Osteocyte (in vitro differentiated cells): ENCODE results near the gene GUCD1. TPM values are rescaled to one million over a fixed set of nuclear protein-coding genes. Genes with fewer than 3 reads are reported as not detected.

Experiments used
- DNase-seq: peaks from one replicate; pipeline ENCODE4 v3.0.0; 2021; ENCODE audit warnings: mixed read lengths; ENCODE audit not compliant: unreplicated experiment; ENCODE audit errors: extremely low spot score
- H3K27ac Mint-ChIP-seq: one replicate; pipeline ENCODE4 v1.8.0; 2021; ENCODE audit warnings: mild to moderate bottlenecking, mixed read lengths; ENCODE audit not compliant: unreplicated experiment
- H3K27me3 Mint-ChIP-seq: one replicate; pipeline ENCODE4 v1.8.0; 2021; ENCODE audit warnings: mixed read lengths; ENCODE audit not compliant: unreplicated experiment
- H3K36me3 Mint-ChIP-seq: one replicate; pipeline ENCODE4 v1.8.0; 2021; ENCODE audit warnings: mixed read lengths; ENCODE audit not compliant: unreplicated experiment
- H3K4me1 Mint-ChIP-seq: one replicate; pipeline ENCODE4 v1.8.0; 2021; ENCODE audit warnings: mixed read lengths; ENCODE audit not compliant: unreplicated experiment
- H3K4me3 Mint-ChIP-seq: one replicate; pipeline ENCODE4 v1.8.0; 2021; ENCODE audit warnings: mild to moderate bottlenecking, moderate library complexity, mixed read lengths; ENCODE audit not compliant: unreplicated experiment
- H3K9me3 Mint-ChIP-seq: one replicate; pipeline ENCODE4 v1.8.0; 2021; ENCODE audit warnings: mixed read lengths; ENCODE audit not compliant: unreplicated experiment
- CTCF ChIP-seq: fragments of 200-600 bp; sonication (generic); IDR thresholded peaks from 2 replicates; pipeline ENCODE4 v1.5.0; 2021; ENCODE audit warnings: antibody characterized with exemption, mild to moderate bottlenecking, moderate library complexity
- total RNA-seq: library from RNA; stranded (reverse); gene quantifications from 2 replicates; pipeline ENCODE4 v1.2.1, GENCODE V29; 2021

The GUCD1 gene
- total RNA-seq, 1 donor from 2014 or later, result 79.3 TPM

GRCh38 chr22:24513378-24514240, 41.3 kb downstream of the GUCD1 start:
- TF ChIP-seq CTCF, result no peak
- H3K27me3 Mint-ChIP-seq, result no peaks in the 10 kb centered on the region
- no peaks in the 10 kb centered on the region for H3K9me3 Mint-ChIP-seq
- DNase-seq, result no peak
- peaks cover 26% of the 10 kb centered on the region for H3K4me1 Mint-ChIP-seq
- no peak overlapping the region for H3K4me3 Mint-ChIP-seq
- H3K36me3 Mint-ChIP-seq, result no peaks in the 10 kb centered on the region
- no peak overlapping the region for H3K27ac Mint-ChIP-seq

- Mint-ChIP-seq H3K27ac (no peak overlapping the region), H3K4me1 (peaks cover 27% of the 10 kb centered on the region)
- no peak for DNase-seq
Observed at GRCh38 chr22:24512043-24512442, 42.9 kb downstream of the GUCD1 start.

GRCh38 chr22:24510637-24511625, 44.0 kb downstream of the GUCD1 start:
- no peak overlapping the region for H3K4me3 Mint-ChIP-seq
- no peak overlapping the region for H3K27ac Mint-ChIP-seq
- peaks cover 23% of the 10 kb centered on the region for H3K4me1 Mint-ChIP-seq
- H3K9me3 Mint-ChIP-seq, result no peaks in the 10 kb centered on the region
- H3K36me3 Mint-ChIP-seq, result no peaks in the 10 kb centered on the region
- no peak for DNase-seq
- no peaks in the 10 kb centered on the region for H3K27me3 Mint-ChIP-seq
- TF ChIP-seq CTCF, result no peak

More at GRCh38 chr22:24512043-24512442, 42.9 kb downstream of the GUCD1 start:
- H3K27me3 Mint-ChIP-seq, result no peaks in the 10 kb centered on the region
- no peaks in the 10 kb centered on the region for H3K36me3 Mint-ChIP-seq
- no peak for TF ChIP-seq CTCF
- H3K4me3 Mint-ChIP-seq, result no peak overlapping the region
- no peaks in the 10 kb centered on the region for H3K9me3 Mint-ChIP-seq

- Mint-ChIP-seq H3K4me1 (peaks cover 23% of the 10 kb centered on the region), H3K36me3 (no peaks in the 10 kb centered on the region), H3K27ac (no peak overlapping the region), H3K4me3 (no peak overlapping the region), H3K9me3 (no peaks in the 10 kb centered on the region), H3K27me3 (no peaks in the 10 kb centered on the region)
- TF ChIP-seq CTCF, result no peak
- no peak for DNase-seq
Observed at GRCh38 chr22:24507716-24508115, 47.2 kb downstream of the GUCD1 start.
